K562 (cell line): ENCODE data around the gene ANKRD13B. TPM values are rescaled to one million over a fixed set of nuclear protein-coding genes. Genes with fewer than 3 reads are reported as not detected.

ENCODE experiments used
- ATF6 ChIP-seq: sonication (generic); formaldehyde crosslinking; IDR thresholded peaks from 2 replicates; pipeline ENCODE4 v1.4.0; 2020; ENCODE audit warnings: mild to moderate bottlenecking, missing genetic modification reagents
- CGGBP1 ChIP-seq: fragments of 250-450 bp; sonication (Bioruptor Pico); IDR thresholded peaks from 2 replicates; pipeline ENCODE4 v1.9.0; 2021; ENCODE audit warnings: mild to moderate bottlenecking
- DDX20 ChIP-seq: fragments of 450-650 bp; IDR thresholded peaks from 2 replicates; pipeline ENCODE4 v1.6.1; 2016; ENCODE audit warnings: missing genetic modification characterization, low read depth, mild to moderate bottlenecking, missing compliant biosample characterization, moderate library complexity
- FOXA3 ChIP-seq, 2 experiments: fragments of 450-650 bp in 1 of 2; sonication (generic) in 1 of 2; formaldehyde crosslinking; IDR thresholded peaks in 1 of 2; conservative IDR thresholded peaks in 1 of 2; 2 replicates each; pipeline versions ENCODE4 v1.4.0 to v1.8.0; 2020 to 2022; ENCODE audit warnings: mild to moderate bottlenecking in 2 of 2, missing genetic modification reagents in 1 of 2
- GATAD2B ChIP-seq: fragments of 450-650 bp; IDR thresholded peaks from 2 replicates; pipeline ENCODE4 v1.6.1; 2017; ENCODE audit warnings: mild to moderate bottlenecking, borderline replicate concordance
- KAT7 ChIP-seq: sonication (generic); formaldehyde crosslinking; IDR thresholded peaks from 2 replicates; pipeline ENCODE4 v1.8.0; 2022; ENCODE audit warnings: missing genetic modification reagents, mild to moderate bottlenecking, borderline replicate concordance
- MCM7 ChIP-seq, 2 experiments: fragments of 450-650 bp; IDR thresholded peaks; 2 replicates each; pipeline ENCODE4 v1.6.1; 2016 to 2018
- MNT ChIP-seq, 2 experiments: fragments of 450-650 bp; conservative IDR thresholded peaks; 2 replicates each; pipeline ENCODE4 v1.6.1; 2017; ENCODE audit warnings: mild to moderate bottlenecking in 2 of 2, moderate library complexity in 2 of 2
- RHOXF2B ChIP-seq: fragments of 250-450 bp; sonication (Bioruptor Pico); conservative IDR thresholded peaks from 2 replicates; pipeline ENCODE4 v1.5.1; 2021
- XRCC5 ChIP-seq: fragments of 200-400 bp; formaldehyde crosslinking; IDR thresholded peaks from 2 replicates; pipeline ENCODE4 v1.6.1; 2017; ENCODE audit warnings: low read depth, mild to moderate bottlenecking, low read length
- YY1 ChIP-seq, 3 experiments: IDR thresholded peaks; 2 replicates each; pipeline ENCODE4 v1.6.1; 2011; ENCODE audit warnings: low read length in 2 of 3, mild to moderate bottlenecking in 2 of 3, moderate library complexity in 2 of 3, borderline replicate concordance in 1 of 3, control low read depth in 1 of 3, low read depth in 1 of 3; ENCODE audit not compliant: insufficient read depth in 3 of 3, insufficient replicate concordance in 2 of 3, control insufficient read depth in 1 of 3, insufficient read length in 1 of 3; ENCODE audit errors: extremely low read depth in 1 of 3
- ZNF174 ChIP-seq: fragments of 250-450 bp; sonication (Bioruptor Pico); IDR thresholded peaks from 2 replicates; pipeline ENCODE4 v1.4.0; 2020; ENCODE audit warnings: mild to moderate bottlenecking
- ZNF449 ChIP-seq: fragments of 250-450 bp; sonication (Bioruptor Pico); IDR thresholded peaks from 2 replicates; pipeline ENCODE4 v1.8.0; 2022; ENCODE audit warnings: moderate library complexity, mild to moderate bottlenecking, inconsistent platforms
- ZNF707 ChIP-seq: fragments of 250-450 bp; sonication (Bioruptor Pico); conservative IDR thresholded peaks from 2 replicates; pipeline ENCODE4 v1.8.0; 2022; ENCODE audit warnings: inconsistent platforms, mild to moderate bottlenecking, moderate library complexity
- ZNF76 ChIP-seq: fragments of 250-450 bp; sonication (Bioruptor Pico); IDR thresholded peaks from 2 replicates; pipeline ENCODE4 v1.4.0; 2020; ENCODE audit warnings: mild to moderate bottlenecking, moderate library complexity, borderline replicate concordance
- polyA plus RNA-seq, 8 experiments: library from polyadenylated mRNA; depleted of rRNA in 4 of 8; stranded (reverse) in 5 of 8; unstranded in 3 of 8; fragments of >200 nt; fragmentation: Nextera tagmentation in 2 of 8; fragmentation: Illumina TruSeq in 1 of 8; extraction: Ambion mirVana in 2 of 8; extraction: Trizol in 1 of 8; gene quantifications; 2 replicates each; pipeline versions ENCODE4 v1.2.1 to v1.2.3, GENCODE V29; 2011 to 2014; ENCODE audit warnings: inconsistent platforms in 1 of 8, missing spikeins in 1 of 8
- total RNA-seq, 7 experiments: library from RNA; depleted of rRNA in 6 of 7; stranded (reverse); fragments of >200 nt in 6 of 7; fragmentation: Illumina TruSeq in 2 of 7; extraction: Trizol in 2 of 7; gene quantifications; 2 replicates each; pipeline versions ENCODE4 v1.2.1 to v1.2.3, GENCODE V29; 2011 to 2021; ENCODE audit warnings: low replicate concordance in 1 of 7
- TF ChIP-seq, protein P1 (sequence below), 2 experiments: fragments of 450-650 bp; IDR thresholded peaks; 2 replicates each; pipeline ENCODE4 v1.6.1; 2016
- TF ChIP-seq, protein P2 (sequence below): fragments of 250-450 bp; sonication (Bioruptor Pico); IDR thresholded peaks from 2 replicates; pipeline ENCODE4 v1.4.0; 2020

Gene ANKRD13B
- total and polyA plus RNA-seq, 9 of the 15 experiments (the other 6 are each of a cell fraction or from before 2014, with no cell fraction given), result 0.15 to 28.1 (median 4.6) TPM

GRCh38 chr17:29579866-29580771 is 12.8 kb upstream of the ANKRD13B start (continued):
- TF ChIP-seq MNT (conservative IDR thresholded peaks at IDR 0.05) (no peak; a peak in 1 of 4 replicates), XRCC5 (0 out of 2 replicates have a peak, but pooled peaks have one; percentile 43), GATAD2B (0 out of 2 replicates have a peak, but pooled peaks have one; percentile 23), ZNF449 (no peak), DDX20 (tag) (no peak), ZNF76 (CRISPR knock-in tag) (no peak), ATF6 (CRISPR knock-in tag) (no peak), KAT7 (CRISPR knock-in tag) (no peak), FOXA3 (CRISPR knock-in tag; conservative IDR thresholded peaks at IDR 0.05 in 1 of 2, IDR thresholded peaks at IDR 0.05 in 1 of 2) (no peak), CGGBP1 (CRISPR knock-in tag) (no peak), RHOXF2B (CRISPR knock-in tag) (no peak), ZNF707 (CRISPR knock-in tag) (no peak), YY1 (IDR thresholded peaks at IDR 0.05; ENCODE audit: borderline replicate concordance in 1 of 3, control insufficient read depth in 1 of 3, extremely low read depth in 1 of 3, insufficient read depth in 3 of 3, insufficient read length in 1 of 3, insufficient replicate concordance in 2 of 3, low read depth in 1 of 3, low read length in 2 of 3) (peak in 1 of 3 experiments; percentile 43), MCM7 (IDR thresholded peaks at IDR 0.05) (no peak), ZNF174 (CRISPR knock-in tag) (no peak)
- TF ChIP-seq, protein P1, sequence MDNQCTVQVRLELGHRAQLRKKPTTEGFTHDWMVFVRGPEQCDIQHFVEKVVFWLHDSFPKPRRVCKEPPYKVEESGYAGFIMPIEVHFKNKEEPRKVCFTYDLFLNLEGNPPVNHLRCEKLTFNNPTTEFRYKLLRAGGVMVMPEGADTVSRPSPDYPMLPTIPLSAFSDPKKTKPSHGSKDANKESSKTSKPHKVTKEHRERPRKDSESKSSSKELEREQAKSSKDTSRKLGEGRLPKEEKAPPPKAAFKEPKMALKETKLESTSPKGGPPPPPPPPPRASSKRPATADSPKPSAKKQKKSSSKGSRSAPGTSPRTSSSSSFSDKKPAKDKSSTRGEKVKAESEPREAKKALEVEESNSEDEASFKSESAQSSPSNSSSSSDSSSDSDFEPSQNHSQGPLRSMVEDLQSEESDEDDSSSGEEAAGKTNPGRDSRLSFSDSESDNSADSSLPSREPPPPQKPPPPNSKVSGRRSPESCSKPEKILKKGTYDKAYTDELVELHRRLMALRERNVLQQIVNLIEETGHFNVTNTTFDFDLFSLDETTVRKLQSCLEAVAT (IDR thresholded peaks at IDR 0.05), result no peak
- TF ChIP-seq, protein P2, sequence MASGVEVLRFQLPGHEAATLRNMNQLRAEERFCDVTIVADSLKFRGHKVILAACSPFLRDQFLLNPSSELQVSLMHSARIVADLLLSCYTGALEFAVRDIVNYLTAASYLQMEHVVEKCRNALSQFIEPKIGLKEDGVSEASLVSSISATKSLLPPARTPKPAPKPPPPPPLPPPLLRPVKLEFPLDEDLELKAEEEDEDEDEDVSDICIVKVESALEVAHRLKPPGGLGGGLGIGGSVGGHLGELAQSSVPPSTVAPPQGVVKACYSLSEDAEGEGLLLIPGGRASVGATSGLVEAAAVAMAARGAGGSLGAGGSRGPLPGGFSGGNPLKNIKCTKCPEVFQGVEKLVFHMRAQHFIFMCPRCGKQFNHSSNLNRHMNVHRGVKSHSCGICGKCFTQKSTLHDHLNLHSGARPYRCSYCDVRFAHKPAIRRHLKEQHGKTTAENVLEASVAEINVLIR, result no peak
